ENCODE data around the gene LILRA2.
"Not testable (repeated sequence)": the region's sequence is repeated elsewhere in the genome, so short reads cannot be mapped to it uniquely, and the experiment has no call there.

LILRA2 gene

GRCh38 chr19:54571715-54572615, 1.6 kb upstream of the LILRA2 start:
- DNase-seq: not testable (repeated sequence)

- DNase-seq: no peak
These were observed 786 bp upstream of the LILRA2 start for GRCh38 chr19:54572696-54573311.

DNA sequence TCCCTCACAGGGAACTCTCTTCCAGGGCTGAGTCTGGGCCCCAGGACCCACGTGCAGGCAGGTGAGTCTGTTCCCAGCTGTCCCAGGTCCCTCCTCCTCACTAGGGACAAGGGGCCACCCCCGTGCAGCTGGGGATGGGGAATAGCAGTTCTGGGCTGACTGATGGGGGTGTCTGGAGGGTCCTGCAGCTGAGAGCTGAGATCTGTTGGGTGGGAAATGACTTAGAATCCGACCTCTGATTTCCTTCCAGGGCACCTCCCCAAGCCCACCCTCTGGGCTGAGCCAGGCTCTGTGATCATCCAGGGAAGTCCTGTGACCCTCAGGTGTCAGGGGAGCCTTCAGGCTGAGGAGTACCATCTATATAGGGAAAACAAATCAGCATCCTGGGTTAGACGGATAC, 461 bp downstream of the LILRA2 start:
- no peak for DNase-seq

- DNase-seq: no peak
These were observed 1.0 kb downstream of the LILRA2 start for GRCh38 chr19:54574527-54575056.

- DNase-seq: not testable (repeated sequence)
These were observed 1.6 kb downstream of the LILRA2 start for GRCh38 chr19:54575205-54575604.

DNA sequence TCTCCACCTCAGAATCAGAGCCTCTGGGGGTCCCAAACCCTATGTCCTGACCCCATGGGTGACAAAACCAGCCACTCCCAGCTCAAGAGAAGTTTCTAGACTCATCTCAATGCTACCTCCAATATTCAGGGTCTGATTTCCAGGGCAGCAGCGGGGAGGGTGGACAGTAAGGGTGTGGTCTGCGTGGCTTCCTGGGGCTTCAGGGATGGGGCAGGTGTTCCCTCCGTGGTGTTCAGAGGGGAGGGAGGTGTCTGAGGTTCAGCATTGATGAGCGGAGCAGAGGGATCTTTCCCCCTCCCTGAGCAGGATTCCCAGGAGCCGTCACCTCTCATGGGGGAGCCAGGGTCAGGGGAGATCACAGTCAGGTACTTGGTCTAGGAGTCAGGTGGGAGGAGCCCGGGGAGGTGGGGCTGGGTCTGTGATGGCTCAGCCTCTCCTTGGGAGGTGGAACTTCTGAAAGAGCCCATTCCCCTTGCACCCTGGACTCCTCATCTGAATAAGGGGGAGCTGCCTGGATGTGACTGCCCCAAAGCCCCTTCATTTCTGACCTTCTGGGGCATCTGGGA, 2.9 kb downstream of the LILRA2 start:
- DNase-seq: no peak

GRCh38 chr19:54577334-54577733, 3.7 kb downstream of the LILRA2 start:
- DNase-seq: no peak

DNA sequence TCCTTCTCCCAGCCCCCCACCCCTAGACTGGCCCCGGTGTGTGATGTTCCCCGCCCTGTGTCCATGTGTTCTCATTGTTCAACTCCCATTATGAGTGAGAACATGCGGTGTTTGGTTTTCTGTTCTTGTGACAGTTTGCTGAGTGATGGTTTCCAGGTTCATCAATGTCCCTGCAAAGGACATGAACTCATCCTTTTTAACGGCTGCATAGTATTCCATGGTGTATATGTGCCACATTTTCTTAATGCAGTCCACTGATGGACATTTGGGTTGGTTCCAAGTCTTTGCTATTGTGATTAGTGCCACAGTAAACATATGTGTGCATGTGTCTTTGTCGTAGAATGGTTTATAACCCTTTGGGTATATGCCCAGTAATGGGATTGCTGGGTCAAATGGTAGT, 4.7 kb downstream of the LILRA2 start:
- not testable (repeated sequence) for DNase-seq

DNA sequence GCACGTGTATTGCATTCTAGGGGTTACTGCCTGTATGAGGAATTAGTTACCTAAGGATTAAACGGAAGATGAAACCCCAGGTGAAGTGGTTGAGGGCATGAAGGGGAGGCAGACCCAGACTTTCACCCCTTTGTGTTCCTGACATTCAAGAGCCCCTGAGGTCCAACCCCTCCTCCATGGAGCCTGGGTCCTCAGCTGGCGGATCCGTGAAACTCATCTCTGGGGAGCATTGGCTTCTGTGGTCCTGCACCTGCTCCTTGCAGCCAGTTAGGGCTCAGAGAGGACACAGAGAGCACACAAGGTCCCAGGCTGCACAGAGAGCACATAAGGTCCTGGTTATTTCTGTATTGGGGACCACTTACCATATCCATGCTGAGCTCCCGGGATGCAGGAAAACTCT, 12.8 kb downstream of the LILRA2 start:
- no peak for DNase-seq

GRCh38 chr19:54587026-54587425, 13.4 kb downstream of the LILRA2 start:
- no peak for DNase-seq

- not testable (repeated sequence) for DNase-seq
These were observed 19.9 kb downstream of the LILRA2 start, which contains the start of gene LILRA1 for GRCh38 chr19:54593445-54593844. Gene LILRA1 (plus strand): TSS chr19:54593632. CDS start chr19:54594245, 613 bp downstream.

GRCh38 chr19:54593931-54594626, 20.5 kb downstream of the LILRA2 start:
- DNase-seq: not testable (repeated sequence)

- DNase-seq: no peak
These were observed 21.1 kb downstream of the LILRA2 start for GRCh38 chr19:54594737-54595136.

GRCh38 chr19:54595680-54596436, 22.3 kb downstream of the LILRA2 start:
- not testable (repeated sequence) for DNase-seq

DNA sequence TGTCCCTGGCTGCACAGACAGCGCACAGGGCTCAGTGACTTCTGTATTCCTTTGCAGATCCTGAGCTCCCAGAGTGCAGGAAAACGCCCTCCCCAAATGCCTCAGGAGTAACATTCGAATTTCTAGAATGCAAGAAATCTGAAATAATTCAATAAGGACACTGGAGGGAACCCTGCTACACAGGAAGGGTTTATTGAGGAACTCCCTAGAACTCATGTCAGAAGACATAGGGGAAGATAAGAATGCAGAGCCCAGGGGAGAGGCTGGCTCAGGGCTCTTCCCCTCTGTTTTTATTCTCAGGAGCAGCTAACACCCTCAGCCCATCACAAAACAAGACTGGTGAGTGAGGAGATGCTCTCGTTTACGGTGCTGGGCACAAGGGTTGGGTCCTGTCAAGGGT, 26.6 kb downstream of the LILRA2 start:
- no peak for DNase-seq

- no peak for DNase-seq
These were observed 32.6 kb downstream of the LILRA2 start for GRCh38 chr19:54606230-54606629.

DNA sequence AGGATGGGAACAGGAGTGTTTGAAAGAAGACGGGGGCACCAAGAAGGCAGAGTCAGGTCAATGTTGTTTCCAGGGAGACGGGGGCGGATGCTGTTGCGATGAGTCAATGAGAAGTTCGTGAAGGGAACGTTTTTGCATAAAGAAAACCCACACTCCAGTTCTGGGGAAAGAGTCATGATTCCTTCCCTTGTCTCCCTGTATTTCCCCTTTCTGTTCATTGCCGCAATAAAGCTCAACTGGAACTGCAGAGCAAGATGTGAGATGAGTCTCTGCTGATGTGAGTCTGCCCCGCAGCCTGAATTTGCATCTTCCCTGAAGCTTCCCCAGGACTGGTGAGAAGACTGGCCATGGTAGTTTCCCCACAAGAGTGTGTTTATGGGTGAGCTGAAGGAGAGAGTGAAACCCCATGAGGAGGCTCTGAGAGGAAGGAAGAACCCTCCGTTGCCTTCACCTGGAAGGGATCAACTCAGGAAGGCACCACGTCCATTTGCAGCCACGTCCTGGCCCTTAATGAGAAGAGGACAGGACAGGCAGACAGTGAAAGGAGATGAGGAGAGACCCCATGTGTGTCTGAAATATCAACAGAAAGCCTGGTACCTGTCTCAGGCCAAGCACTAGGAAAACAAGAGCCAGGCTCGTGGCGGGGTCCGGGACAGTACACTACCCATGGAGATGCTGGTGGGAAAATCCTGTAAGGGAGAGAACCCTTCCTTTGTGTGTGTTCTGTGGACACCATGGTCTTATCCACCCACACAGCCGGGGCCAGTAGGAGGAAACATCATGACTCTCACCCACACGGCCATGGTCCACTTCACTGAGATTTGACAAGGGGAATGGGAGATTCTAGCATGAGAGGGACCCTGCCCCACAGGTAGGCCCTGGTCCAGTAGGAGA, 33.5 kb downstream of the LILRA2 start:
- DNase-seq: no peak

- DNase-seq: no peak
These were observed 34.2 kb downstream of the LILRA2 start for GRCh38 chr19:54607785-54608150.

- DNase-seq: no peak
These were observed 34.6 kb downstream of the LILRA2 start for GRCh38 chr19:54608205-54608604.

DNA sequence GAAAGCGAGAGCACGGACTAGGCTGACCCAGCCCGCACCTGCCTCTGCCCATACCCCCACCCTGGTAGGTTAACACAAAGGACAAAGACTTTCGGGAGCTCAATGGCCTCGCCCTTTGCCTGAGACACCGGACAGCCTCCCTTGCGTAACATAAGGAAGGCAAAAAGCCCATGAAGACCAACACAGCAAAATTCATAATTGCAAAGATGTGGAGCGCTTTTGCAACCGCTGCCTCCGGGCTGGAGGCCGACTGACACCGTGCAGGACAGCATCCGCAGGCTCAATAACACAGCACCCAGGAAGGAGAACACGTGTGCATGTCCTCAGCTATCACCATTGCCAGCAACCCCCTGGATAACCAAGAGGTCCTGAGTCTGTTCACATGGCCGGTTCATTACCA, 35.2 kb downstream of the LILRA2 start:
- no peak for DNase-seq

DNA sequence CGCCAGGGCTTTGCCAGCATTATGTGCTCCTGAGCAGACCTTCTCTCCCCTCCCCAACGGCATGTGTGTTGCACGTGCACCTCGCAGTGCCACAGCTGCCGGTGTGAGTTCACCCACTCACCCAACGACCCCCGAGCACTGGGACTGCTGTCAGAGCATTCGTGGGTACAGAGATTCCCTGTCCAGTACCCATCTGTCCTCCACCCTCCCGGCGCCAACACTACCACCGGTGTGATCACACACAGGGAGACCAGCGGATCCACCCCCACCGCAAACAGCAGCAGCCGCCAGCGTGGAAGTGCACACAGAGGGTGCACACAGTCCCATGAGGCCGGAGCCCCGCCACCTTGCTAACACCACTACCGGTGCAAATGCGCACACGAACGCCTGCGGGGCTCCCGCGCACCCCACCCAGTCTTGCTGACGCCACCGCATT, 35.8 kb downstream of the LILRA2 start:
- DNase-seq: no peak
